SU-DHL-6 (cell line): ENCODE data around the gene KRT2.

Experiments
- CTCF ChIP-seq: fragments of 200-600 bp; sonication (generic); IDR thresholded peaks from one replicate; pipeline ENCODE4 v1.5.1; 2017; ENCODE audit warnings: antibody characterized with exemption, mild to moderate bottlenecking, low read length, moderate library complexity; ENCODE audit not compliant: insufficient read depth, poor library complexity, severe bottlenecking
- EZH2phosphoT487 ChIP-seq: fragments of 200-600 bp; sonication (generic), shearing (Covaris generic); conservative IDR thresholded peaks from 2 replicates; pipeline ENCODE4 v1.6.1; 2018; ENCODE audit warnings: mild to moderate bottlenecking, antibody characterized with exemption, low read length, moderate library complexity, mixed read lengths

- TF ChIP-seq CTCF (no peak), EZH2phosphoT487 (no peak)
Observed at GRCh38 chr12:52615208-52615868, 36.7 kb downstream of the KRT2 start.
